Gastroesophageal sphincter (tissue), 3 donors: ENCODE results near the gene KIF26B.

Source experiments
- CTCF ChIP-seq, 4 experiments: fragments of 200-600 bp in 2 of 4; fragments of 450-650 bp in 2 of 4; sonication (generic) in 1 of 4; IDR thresholded peaks; one replicate each; pipeline ENCODE4 v1.5.1; 2017 to 2019; ENCODE audit warnings: antibody characterized with exemption in 4 of 4, mild to moderate bottlenecking in 2 of 4, moderate library complexity in 2 of 4
- POLR2A ChIP-seq, 2 donors: fragments of 450-650 bp; IDR thresholded peaks; one replicate each; pipeline ENCODE4 v1.6.1; 2017; ENCODE audit warnings: antibody characterized with exemption in 2 of 2, mild to moderate bottlenecking in 2 of 2, moderate library complexity in 1 of 2

DNA sequence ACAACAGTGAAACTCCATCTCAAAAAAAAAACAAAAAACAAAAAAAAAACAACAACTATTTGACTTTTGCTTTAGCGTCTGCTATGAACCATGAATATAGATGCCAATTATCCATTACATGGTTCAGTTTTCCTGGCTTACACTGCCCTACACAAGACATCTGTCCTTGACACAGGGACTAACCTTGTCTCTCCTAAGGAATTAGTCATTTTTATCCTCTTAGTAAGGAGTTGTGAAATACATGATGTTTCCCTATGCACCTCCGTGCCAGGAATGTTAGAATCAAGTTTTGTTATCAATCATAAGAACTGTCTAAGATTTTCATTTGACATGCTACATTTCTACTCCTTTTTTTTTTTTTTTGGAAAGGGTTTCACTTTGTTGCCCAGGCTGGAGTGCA lies 241.8 kb downstream of the KIF26B start:
- TF ChIP-seq POLR2A (IDR thresholded peaks at IDR 0.05) (no peak), CTCF (IDR thresholded peaks at IDR 0.05) (no peak)
